ENCODE measurements around the gene TMEM116.
"Not testable (repeated sequence)": the region's sequence is repeated elsewhere in the genome, so short reads cannot be mapped to it uniquely, and the experiment has no call there.

Gene TMEM116

GRCh38 chr12:112010415-112011344, 2.3 kb downstream of the TMEM116 start:
- no peak for DNase-seq (ENCODE audit: extremely low read depth in 1 of 2, low read depth in 1 of 2)

GRCh38 chr12:112009596-112009995, 3.4 kb downstream of the TMEM116 start:
- not testable (repeated sequence) for DNase-seq (ENCODE audit: extremely low read depth in 1 of 2, low read depth in 1 of 2)

DNA sequence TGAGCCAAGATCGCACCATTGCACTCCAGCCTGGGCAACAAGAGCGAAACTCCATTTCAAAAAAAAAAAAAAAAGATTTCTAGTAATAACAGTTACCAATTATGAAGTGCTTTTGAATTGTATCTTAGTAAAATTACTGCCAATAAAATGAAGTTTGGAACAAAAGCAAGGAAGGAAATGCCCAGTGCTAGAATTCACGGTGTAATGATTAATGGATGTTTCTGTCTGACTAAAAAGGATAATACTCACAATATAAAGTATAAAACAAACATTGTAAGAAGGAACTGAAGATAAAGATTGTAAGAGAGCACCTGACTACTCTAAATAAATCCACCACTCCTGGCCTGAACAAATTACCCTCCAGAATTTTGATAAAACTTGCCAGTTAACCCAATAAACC, 4.0 kb downstream of the TMEM116 start:
- no peak for DNase-seq (ENCODE audit: extremely low read depth in 1 of 2, low read depth in 1 of 2)

GRCh38 chr12:112007945-112008344, 5.0 kb downstream of the TMEM116 start:
- no peak for DNase-seq (ENCODE audit: extremely low read depth in 1 of 2, low read depth in 1 of 2)

DNA sequence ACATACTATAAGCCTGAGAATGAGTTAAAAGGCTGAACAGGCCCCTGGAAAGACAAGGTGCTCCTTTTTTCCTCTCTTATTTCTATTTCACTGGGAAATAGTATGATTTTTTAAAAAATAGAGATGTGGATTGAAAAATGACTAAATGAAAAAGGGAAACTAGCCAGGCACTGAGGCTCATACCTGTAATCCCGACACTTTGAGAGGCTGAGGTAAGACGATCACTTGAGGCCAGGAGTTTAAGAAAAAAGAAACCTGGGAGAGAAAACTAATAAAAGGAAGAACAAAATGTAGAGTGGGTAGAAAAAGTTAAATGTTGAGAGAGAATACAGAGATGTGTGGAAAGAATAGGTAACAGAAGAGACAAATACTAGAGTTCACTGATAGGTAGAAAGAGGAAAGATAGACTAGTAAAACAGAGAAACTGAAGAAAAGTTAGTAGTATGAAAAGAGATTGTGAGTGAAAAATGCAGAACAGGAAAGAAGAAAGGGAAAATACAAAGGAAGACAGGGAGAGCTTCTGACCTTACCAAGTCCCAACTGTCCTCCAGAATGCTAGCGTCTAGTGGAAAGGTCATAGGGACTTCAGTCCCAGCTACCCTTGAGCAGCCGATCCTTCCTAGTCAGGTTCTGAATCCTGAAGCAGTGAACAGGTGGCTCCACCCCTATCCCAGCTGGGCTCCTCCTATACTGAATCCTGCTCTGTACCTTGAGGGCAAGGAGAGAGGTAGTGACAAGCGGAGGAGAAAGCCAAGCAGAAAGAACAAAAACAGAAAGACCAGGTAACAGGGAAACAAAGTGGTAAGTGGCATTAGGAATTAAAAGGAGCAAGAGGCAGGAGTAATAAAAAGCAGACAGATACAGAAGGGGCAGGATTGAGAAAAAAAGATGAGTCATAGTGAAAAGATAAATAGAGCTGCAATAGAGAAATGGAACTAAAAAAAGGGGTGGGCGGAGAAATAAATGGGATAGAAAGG, 7.3 kb downstream of the TMEM116 start:
- DNase-seq (ENCODE audit: extremely low read depth in 1 of 2, low read depth in 1 of 2) = no peak

GRCh38 chr12:112004041-112004440, 8.9 kb downstream of the TMEM116 start:
- no peak for DNase-seq (ENCODE audit: extremely low read depth in 1 of 2, low read depth in 1 of 2)

- no peak for DNase-seq (ENCODE audit: extremely low read depth in 1 of 2, low read depth in 1 of 2)
Measured at GRCh38 chr12:112001576-112001975, 11.4 kb downstream of the TMEM116 start.

GRCh38 chr12:112000820-112001219, 12.1 kb downstream of the TMEM116 start:
- no peak for DNase-seq (ENCODE audit: extremely low read depth in 1 of 2, low read depth in 1 of 2)

DNA sequence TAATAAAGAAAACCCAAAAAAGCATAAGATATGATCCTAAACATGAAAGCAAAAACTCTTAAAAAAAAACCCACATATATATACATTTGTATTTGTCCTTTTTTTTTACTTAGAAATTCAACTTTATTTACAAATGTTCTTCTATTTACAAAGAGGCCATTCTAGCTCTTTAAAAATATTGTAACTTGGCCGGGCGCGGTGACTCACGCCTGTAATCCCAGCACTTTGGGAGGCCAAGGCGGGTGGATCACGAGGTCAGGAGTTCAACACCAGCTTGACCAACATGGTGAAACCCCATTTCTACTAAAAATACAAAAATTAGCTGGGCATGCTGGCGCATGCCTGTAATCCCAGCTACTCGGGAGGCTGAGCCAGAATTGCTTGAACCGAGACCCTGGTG, 13.8 kb downstream of the TMEM116 start:
- DNase-seq (ENCODE audit: extremely low read depth in 1 of 2, low read depth in 1 of 2) = not testable (repeated sequence)

DNA sequence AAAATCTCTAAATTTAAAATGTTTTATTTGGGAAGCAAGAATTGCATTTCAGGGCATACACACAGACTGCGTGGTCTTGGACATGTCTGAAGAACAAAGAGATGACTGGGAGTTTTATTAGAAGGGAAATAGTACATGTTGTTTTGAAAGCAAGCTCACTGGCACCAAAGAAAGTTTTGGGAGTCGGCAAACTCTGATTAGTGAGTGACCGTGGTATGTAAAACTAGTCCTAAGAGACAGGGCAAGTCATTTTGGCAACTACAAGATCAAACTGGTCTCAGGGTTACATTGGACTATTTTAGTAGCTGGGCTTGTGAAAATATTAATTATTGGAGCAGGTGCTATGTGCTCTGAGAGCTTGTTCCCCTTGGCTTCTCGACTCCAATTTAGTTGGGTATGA, 14.9 kb downstream of the TMEM116 start:
- DNase-seq (ENCODE audit: extremely low read depth in 1 of 2, low read depth in 1 of 2) = no peak

DNA sequence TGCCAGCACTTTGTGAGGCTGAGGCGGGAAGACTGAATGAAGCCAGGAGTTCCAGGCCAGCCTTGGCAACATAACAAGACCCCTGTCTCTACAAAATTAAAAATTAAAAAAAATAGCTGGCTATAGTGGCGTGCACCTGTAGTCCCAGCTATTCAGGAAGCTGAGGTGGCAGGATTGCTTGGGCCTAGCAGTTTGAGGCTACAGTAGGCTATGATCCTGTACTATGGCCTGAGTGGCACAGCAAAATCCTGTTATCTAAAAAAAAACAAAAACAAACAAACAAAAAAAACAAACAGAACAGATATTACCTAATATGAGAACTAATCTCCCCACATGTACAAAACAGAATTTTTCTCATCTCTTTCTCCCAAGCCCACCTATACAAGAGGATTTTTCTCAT, 15.7 kb downstream of the TMEM116 start:
- no peak for DNase-seq (ENCODE audit: extremely low read depth in 1 of 2, low read depth in 1 of 2)

- no peak for DNase-seq (ENCODE audit: extremely low read depth in 1 of 2, low read depth in 1 of 2)
Measured at GRCh38 chr12:111995782-111996480, 17.0 kb downstream of the TMEM116 start.

- DNase-seq (ENCODE audit: extremely low read depth in 1 of 2, low read depth in 1 of 2) = not testable (repeated sequence)
Measured at GRCh38 chr12:111994211-111995111, 18.5 kb downstream of the TMEM116 start.

DNA sequence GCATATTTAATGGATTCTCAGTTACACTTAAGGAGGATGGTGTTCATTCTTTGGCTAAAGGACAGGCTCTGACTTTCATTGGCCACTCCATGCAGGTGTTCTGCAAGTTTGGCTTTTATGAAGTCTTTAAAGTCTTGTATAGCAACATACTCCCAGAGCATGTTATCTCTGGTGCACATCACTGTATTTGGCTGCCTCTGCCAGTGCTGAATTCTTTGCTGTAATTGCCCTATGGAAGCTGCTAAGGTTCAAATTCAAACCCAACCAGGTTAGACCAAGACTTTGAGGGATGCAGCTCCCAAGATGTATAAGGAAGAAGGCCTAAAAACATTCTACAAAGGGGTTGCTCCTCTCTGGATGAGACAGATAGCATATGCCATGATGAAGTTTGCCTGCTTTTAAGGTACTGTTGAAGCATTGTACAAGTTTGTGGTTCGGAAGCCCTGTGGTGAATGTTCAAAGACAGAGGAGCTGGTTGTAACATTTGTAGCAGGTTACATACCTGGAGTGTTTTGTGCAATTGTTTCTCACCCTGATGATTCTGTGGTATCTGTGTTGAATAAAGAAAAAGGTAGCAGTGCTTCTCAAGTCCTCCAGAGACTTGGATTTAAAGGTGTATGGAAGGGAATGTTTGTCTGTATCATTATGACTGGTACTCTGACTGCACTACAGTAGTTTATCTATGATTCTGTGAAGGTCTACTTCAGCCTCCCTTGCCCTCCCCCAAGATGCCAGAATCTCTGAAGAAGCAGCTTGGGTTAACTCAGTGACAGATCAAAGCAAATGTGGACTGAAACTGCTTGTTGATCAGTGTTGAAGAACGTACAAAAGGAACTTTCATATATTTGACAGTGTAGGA, 19.4 kb downstream of the TMEM116 start:
- DNase-seq (ENCODE audit: extremely low read depth in 1 of 2, low read depth in 1 of 2) = no peak

- no peak for DNase-seq (ENCODE audit: extremely low read depth in 1 of 2, low read depth in 1 of 2)
Measured at GRCh38 chr12:111992464-111992863, 20.5 kb downstream of the TMEM116 start.

DNA sequence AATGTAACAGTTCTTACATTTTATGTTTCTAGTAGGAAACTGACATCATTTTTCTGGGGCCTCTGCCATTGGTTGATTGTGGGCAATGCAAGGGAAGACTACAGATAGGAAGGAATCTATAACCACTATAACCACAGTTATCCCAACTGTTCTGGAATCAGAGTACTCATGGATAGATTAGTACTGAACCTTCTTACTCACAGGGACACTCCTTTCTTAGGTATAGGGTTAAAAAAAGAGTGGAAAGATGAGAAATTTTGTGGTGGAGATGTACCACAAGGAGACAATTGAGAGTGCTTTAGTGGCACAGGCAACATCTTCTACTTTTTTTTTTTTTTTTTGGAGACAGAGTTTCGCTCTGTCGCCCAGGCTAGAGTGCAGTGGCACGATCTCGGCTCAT, 21.0 kb downstream of the TMEM116 start:
- DNase-seq (ENCODE audit: extremely low read depth in 1 of 2, low read depth in 1 of 2) = no peak

- DNase-seq (ENCODE audit: extremely low read depth in 1 of 2, low read depth in 1 of 2) = no peak
Measured at GRCh38 chr12:111991535-111991934, 21.4 kb downstream of the TMEM116 start.

DNA sequence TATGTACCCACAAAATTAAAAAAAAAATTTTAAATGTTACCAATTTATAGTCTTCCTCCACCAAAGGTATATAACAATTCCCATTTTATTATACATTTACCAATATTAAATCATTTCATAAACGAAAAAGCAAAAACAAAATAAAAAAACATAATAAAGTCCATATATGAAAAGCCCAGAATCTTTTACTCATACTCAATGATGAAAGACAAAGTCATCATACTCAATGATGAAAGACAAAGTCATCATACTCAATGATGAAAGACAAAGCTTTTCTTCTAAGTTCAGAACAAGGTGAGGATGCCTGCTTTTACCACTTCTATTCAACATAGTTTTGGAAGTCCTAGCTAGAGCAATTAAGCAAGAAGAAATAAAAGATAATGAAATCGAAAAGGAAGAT, 28.1 kb downstream of the TMEM116 start:
- no peak for DNase-seq (ENCODE audit: extremely low read depth in 1 of 2, low read depth in 1 of 2)

DNA sequence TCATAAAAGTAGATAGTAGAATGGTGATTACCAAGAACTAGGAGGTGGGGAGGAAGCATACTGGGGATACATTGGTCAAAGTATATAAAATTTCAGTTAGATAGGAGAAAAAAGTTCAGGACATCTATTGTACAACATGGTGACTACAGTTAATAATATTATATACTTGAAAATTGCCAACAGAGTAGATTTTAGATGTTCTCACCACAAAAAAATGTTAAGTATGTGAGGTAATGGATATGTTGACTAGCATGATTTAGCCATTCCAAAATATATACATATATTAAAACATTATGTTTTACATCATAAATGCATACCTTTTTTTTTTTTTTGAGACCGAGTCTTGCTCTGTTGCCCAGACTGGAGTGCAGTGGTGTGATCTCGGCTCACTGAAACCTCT, 31.0 kb downstream of the TMEM116 start:
- DNase-seq (ENCODE audit: extremely low read depth in 1 of 2, low read depth in 1 of 2) = no peak
